ENCODE measurements around the gene MYBBP1A. TPM values are rescaled to one million over a fixed set of nuclear protein-coding genes. Genes with fewer than 3 reads are reported as not detected.

MYBBP1A gene
- total RNA-seq, 2 experiments from 2014 or later, result 58.0 to 58.2 TPM

GRCh38 chr17:4543557-4544026 is 11.6 kb downstream of the MYBBP1A start:
- ChIA-PET CTCF (no interaction called here), POLR2A (no interaction called here)
- H3K9me3 Mint-ChIP-seq, result no peaks in the 10 kb centered on the region
- no peak for TF ChIP-seq CTCF (IDR thresholded peaks at IDR 0.05)
- no peaks in the 10 kb centered on the region for H3K27me3 Mint-ChIP-seq
- no peak overlapping the region for H3K27ac Mint-ChIP-seq
- intact Hi-C loops (cut with DNase I, micrococcal nuclease), result no loop called here
- Histone ChIP-seq H3K4me1 (ENCODE audit: insufficient read depth, low read length) (no peaks in the 10 kb centered on the region), H3K36me3 (ENCODE audit: insufficient read depth, low read length) (peaks cover 90% of the 10 kb centered on the region), H3K27me3 (ENCODE audit: control insufficient read depth in 1 of 2, insufficient read depth in 2 of 2, low read length in 2 of 2) (no peaks in the 10 kb centered on the region), H3K9me3 (ENCODE audit: control insufficient read depth in 1 of 2, insufficient read depth in 1 of 2, low read length in 2 of 2) (peaks cover 0 to 4% of the 10 kb centered on the region in 2 experiments), H3K4me3 (ENCODE audit: low read length) (no peak overlapping the region), H3K27ac (ENCODE audit: low read depth in 1 of 2, low read length in 2 of 2) (no peak overlapping the region)
- ATAC-seq (ENCODE audit: poor library complexity), result no peak
- DNase-seq, result no peak
- H3K4me3 Mint-ChIP-seq, result no peak overlapping the region
- H3K36me3 Mint-ChIP-seq (ENCODE audit: low read depth), result peaks cover 72% of the 10 kb centered on the region
- H3K4me1 Mint-ChIP-seq (ENCODE audit: low read depth), result no peaks in the 10 kb centered on the region

GRCh38 chr17:4542726-4543191 is 12.4 kb downstream of the MYBBP1A start:
- H3K9me3 Mint-ChIP-seq, result no peaks in the 10 kb centered on the region
- no peak overlapping the region for H3K4me3 ChIP-seq (ENCODE audit: low read length)
- CTCF ChIA-PET, result no interaction called here
- no peak overlapping the region for H3K27ac Mint-ChIP-seq
- H3K36me3 Mint-ChIP-seq (ENCODE audit: low read depth), result peaks cover 69% of the 10 kb centered on the region
- intact Hi-C loops (cut with DNase I, micrococcal nuclease), result no loop called here
- TF ChIP-seq CTCF (IDR thresholded peaks at IDR 0.05), result no peak
- H3K36me3 ChIP-seq (ENCODE audit: insufficient read depth, low read length), result peaks cover 83% of the 10 kb centered on the region
- no peak for DNase-seq
- no peaks in the 10 kb centered on the region for H3K4me1 Mint-ChIP-seq (ENCODE audit: low read depth)
- H3K27me3 Mint-ChIP-seq, result no peaks in the 10 kb centered on the region
- no peak overlapping the region for H3K4me3 Mint-ChIP-seq
- ATAC-seq (ENCODE audit: poor library complexity), result no peak
- POLR2A ChIA-PET, result no interaction called here
- no peaks in the 10 kb centered on the region for H3K4me1 ChIP-seq (ENCODE audit: insufficient read depth, low read length)
- no peaks in the 10 kb centered on the region for H3K27me3 ChIP-seq (ENCODE audit: control insufficient read depth in 1 of 2, insufficient read depth in 2 of 2, low read length in 2 of 2)
- H3K27ac ChIP-seq (ENCODE audit: low read depth in 1 of 2, low read length in 2 of 2), result no peak overlapping the region
- H3K9me3 ChIP-seq (ENCODE audit: control insufficient read depth in 1 of 2, insufficient read depth in 1 of 2, low read length in 2 of 2), result peaks cover 0 to 4% of the 10 kb centered on the region in 2 experiments

- POLR2A ChIA-PET, result no interaction called here
- CTCF ChIA-PET, result no interaction called here
- H3K4me3 ChIP-seq (ENCODE audit: low read length), result no peak overlapping the region
Measured at GRCh38 chr17:4542003-4542725, 13.0 kb downstream of the MYBBP1A start.

More at GRCh38 chr17:4542003-4542725, 13.0 kb downstream of the MYBBP1A start:
- Histone ChIP-seq H3K27ac (ENCODE audit: low read depth in 1 of 2, low read length in 2 of 2) (no peak overlapping the region), H3K27me3 (ENCODE audit: control insufficient read depth in 1 of 2, insufficient read depth in 2 of 2, low read length in 2 of 2) (no peaks in the 10 kb centered on the region), H3K4me1 (ENCODE audit: insufficient read depth, low read length) (no peaks in the 10 kb centered on the region), H3K36me3 (ENCODE audit: insufficient read depth, low read length) (peaks cover 77% of the 10 kb centered on the region), H3K9me3 (ENCODE audit: control insufficient read depth in 1 of 2, insufficient read depth in 1 of 2, low read length in 2 of 2) (peaks cover 0 to 4% of the 10 kb centered on the region in 2 experiments)
- H3K27ac Mint-ChIP-seq, result no peak overlapping the region
- DNase-seq (no peak), ATAC-seq (ENCODE audit: poor library complexity) (no peak)
- no peaks in the 10 kb centered on the region for H3K9me3 Mint-ChIP-seq
- no peak for TF ChIP-seq CTCF (IDR thresholded peaks at IDR 0.05)
- H3K4me1 Mint-ChIP-seq (ENCODE audit: low read depth), result no peaks in the 10 kb centered on the region
- no peak overlapping the region for H3K4me3 Mint-ChIP-seq
- no peaks in the 10 kb centered on the region for H3K27me3 Mint-ChIP-seq
- intact Hi-C loops (cut with DNase I, micrococcal nuclease), result no loop called here
- peaks cover 65% of the 10 kb centered on the region for H3K36me3 Mint-ChIP-seq (ENCODE audit: low read depth)
